ENCODE data around the gene LXN.
"Not testable (repeated sequence)": the region's sequence is repeated elsewhere in the genome, so short reads cannot be mapped to it uniquely, and the experiment has no call there.

LXN gene

GRCh38 chr3:158701420-158702065, 29.1 kb upstream of the LXN start:
- Histone ChIP-seq H3K9ac (ENCODE audit: low read length) (no peak overlapping the region), H3K36me3 (ENCODE audit: control insufficient read depth, insufficient read depth, low read length, severe bottlenecking) (peaks cover 6% of the 10 kb centered on the region), H3K4me1 (ENCODE audit: control insufficient read depth, insufficient read depth, low read length) (peaks cover 26% of the 10 kb centered on the region), H3K9me3 (ENCODE audit: control insufficient read depth, low read length) (no peaks in the 10 kb centered on the region), H3K27me3 (replicated peaks; ENCODE audit: control insufficient read depth, insufficient read depth, low read length) (no peaks in the 10 kb centered on the region), H3K4me3 (ENCODE audit: low read length) (no peak overlapping the region)
- peak; percentile 17 for DNase-seq (ENCODE audit: low read depth)

GRCh38 chr3:158700559-158700958, 28.1 kb upstream of the LXN start:
- Histone ChIP-seq H3K27me3 (replicated peaks; ENCODE audit: control insufficient read depth, insufficient read depth, low read length) (no peaks in the 10 kb centered on the region), H3K36me3 (ENCODE audit: control insufficient read depth, insufficient read depth, low read length, severe bottlenecking) (peaks cover 6% of the 10 kb centered on the region), H3K4me3 (ENCODE audit: low read length) (no peak overlapping the region), H3K9ac (ENCODE audit: low read length) (no peak overlapping the region), H3K4me1 (ENCODE audit: control insufficient read depth, insufficient read depth, low read length) (peaks cover 28% of the 10 kb centered on the region), H3K9me3 (ENCODE audit: control insufficient read depth, low read length) (no peaks in the 10 kb centered on the region)
- no peak for DNase-seq (ENCODE audit: low read depth)

- Histone ChIP-seq H3K4me1 (ENCODE audit: control insufficient read depth, insufficient read depth, low read length) (peaks cover 19% of the 10 kb centered on the region), H3K4me3 (ENCODE audit: low read length) (no peak overlapping the region), H3K27me3 (replicated peaks; ENCODE audit: control insufficient read depth, insufficient read depth, low read length) (no peaks in the 10 kb centered on the region), H3K9ac (ENCODE audit: low read length) (no peak overlapping the region), H3K9me3 (ENCODE audit: control insufficient read depth, low read length) (no peaks in the 10 kb centered on the region), H3K36me3 (ENCODE audit: control insufficient read depth, insufficient read depth, low read length, severe bottlenecking) (peaks cover 29% of the 10 kb centered on the region)
- DNase-seq (ENCODE audit: low read depth): no peak
Observed at GRCh38 chr3:158696618-158697017, 24.2 kb upstream of the LXN start.

GRCh38 chr3:158693866-158694456, 21.5 kb upstream of the LXN start:
- peaks cover 49% of the 10 kb centered on the region for H3K36me3 ChIP-seq (ENCODE audit: control insufficient read depth, insufficient read depth, low read length, severe bottlenecking)
- H3K9ac ChIP-seq (ENCODE audit: low read length); H3K9me3 ChIP-seq (ENCODE audit: control insufficient read depth, low read length); H3K27me3 ChIP-seq (replicated peaks; ENCODE audit: control insufficient read depth, insufficient read depth, low read length); H3K4me3 ChIP-seq (ENCODE audit: low read length); H3K4me1 ChIP-seq (ENCODE audit: control insufficient read depth, insufficient read depth, low read length); DNase-seq (ENCODE audit: low read depth): not testable (repeated sequence)

GRCh38 chr3:158685159-158685558, 12.7 kb upstream of the LXN start:
- Histone ChIP-seq H3K9ac (ENCODE audit: low read length) (no peak overlapping the region), H3K36me3 (ENCODE audit: control insufficient read depth, insufficient read depth, low read length, severe bottlenecking) (peaks cover 33% of the 10 kb centered on the region), H3K4me3 (ENCODE audit: low read length) (no peak overlapping the region), H3K27me3 (replicated peaks; ENCODE audit: control insufficient read depth, insufficient read depth, low read length) (no peaks in the 10 kb centered on the region), H3K4me1 (ENCODE audit: control insufficient read depth, insufficient read depth, low read length) (peaks cover 11% of the 10 kb centered on the region), H3K9me3 (ENCODE audit: control insufficient read depth, low read length) (no peaks in the 10 kb centered on the region)
- no peak for DNase-seq (ENCODE audit: low read depth)

- H3K4me1 ChIP-seq (ENCODE audit: control insufficient read depth, insufficient read depth, low read length): peaks cover 11% of the 10 kb centered on the region
- peaks cover 33% of the 10 kb centered on the region for H3K36me3 ChIP-seq (ENCODE audit: control insufficient read depth, insufficient read depth, low read length, severe bottlenecking)
- H3K9ac ChIP-seq (ENCODE audit: low read length): no peak overlapping the region
- peak; percentile 73 for DNase-seq (ENCODE audit: low read depth)
- H3K9me3 ChIP-seq (ENCODE audit: control insufficient read depth, low read length): no peaks in the 10 kb centered on the region
- no peaks in the 10 kb centered on the region for H3K27me3 ChIP-seq (replicated peaks; ENCODE audit: control insufficient read depth, insufficient read depth, low read length)
- no peak overlapping the region for H3K4me3 ChIP-seq (ENCODE audit: low read length)
Observed at GRCh38 chr3:158683230-158683962, 10.9 kb upstream of the LXN start.

- H3K4me3 ChIP-seq (ENCODE audit: low read length): no peak overlapping the region
- no peaks in the 10 kb centered on the region for H3K9me3 ChIP-seq (ENCODE audit: control insufficient read depth, low read length)
- DNase-seq (ENCODE audit: low read depth): no peak
- H3K36me3 ChIP-seq (ENCODE audit: control insufficient read depth, insufficient read depth, low read length, severe bottlenecking): peaks cover 46% of the 10 kb centered on the region
- H3K4me1 ChIP-seq (ENCODE audit: control insufficient read depth, insufficient read depth, low read length): peaks cover 11% of the 10 kb centered on the region
- no peaks in the 10 kb centered on the region for H3K27me3 ChIP-seq (replicated peaks; ENCODE audit: control insufficient read depth, insufficient read depth, low read length)
- H3K9ac ChIP-seq (ENCODE audit: low read length): no peak overlapping the region
Observed at GRCh38 chr3:158680861-158681260, 8.4 kb upstream of the LXN start.

- no peak overlapping the region for H3K4me3 ChIP-seq (ENCODE audit: low read length)
- H3K9ac ChIP-seq (ENCODE audit: low read length): no peak overlapping the region
- H3K27me3 ChIP-seq (replicated peaks; ENCODE audit: control insufficient read depth, insufficient read depth, low read length): no peaks in the 10 kb centered on the region
- peaks cover 33% of the 10 kb centered on the region for H3K36me3 ChIP-seq (ENCODE audit: control insufficient read depth, insufficient read depth, low read length, severe bottlenecking)
- no peaks in the 10 kb centered on the region for H3K9me3 ChIP-seq (ENCODE audit: control insufficient read depth, low read length)
- DNase-seq (ENCODE audit: low read depth): peak; percentile 42
- H3K4me1 ChIP-seq (ENCODE audit: control insufficient read depth, insufficient read depth, low read length): peaks cover 8% of the 10 kb centered on the region
Observed at GRCh38 chr3:158679547-158680000, 7.1 kb upstream of the LXN start.

- Histone ChIP-seq H3K4me3 (ENCODE audit: low read length) (no peak overlapping the region), H3K4me1 (ENCODE audit: control insufficient read depth, insufficient read depth, low read length) (peaks cover 4% of the 10 kb centered on the region), H3K9me3 (ENCODE audit: control insufficient read depth, low read length) (no peaks in the 10 kb centered on the region), H3K9ac (ENCODE audit: low read length) (no peak overlapping the region), H3K27me3 (replicated peaks; ENCODE audit: control insufficient read depth, insufficient read depth, low read length) (no peaks in the 10 kb centered on the region), H3K36me3 (ENCODE audit: control insufficient read depth, insufficient read depth, low read length, severe bottlenecking) (peaks cover 30% of the 10 kb centered on the region)
- DNase-seq (ENCODE audit: low read depth): no peak
Observed at GRCh38 chr3:158678687-158679086, 6.2 kb upstream of the LXN start.

- Histone ChIP-seq H3K36me3 (ENCODE audit: control insufficient read depth, insufficient read depth, low read length, severe bottlenecking) (peaks cover 36% of the 10 kb centered on the region), H3K9ac (ENCODE audit: low read length) (peak overlapping the region; percentile 79), H3K4me1 (ENCODE audit: control insufficient read depth, insufficient read depth, low read length) (peaks cover 21% of the 10 kb centered on the region), H3K27me3 (replicated peaks; ENCODE audit: control insufficient read depth, insufficient read depth, low read length) (no peaks in the 10 kb centered on the region), H3K9me3 (ENCODE audit: control insufficient read depth, low read length) (no peaks in the 10 kb centered on the region), H3K4me3 (ENCODE audit: low read length) (peak overlapping the region; percentile 84)
- peak; percentile 13 for DNase-seq (ENCODE audit: low read depth)
Observed at GRCh38 chr3:158671821-158672214, 630 bp downstream of the LXN start.

- DNase-seq (ENCODE audit: low read depth): peak; percentile 54
- Histone ChIP-seq H3K9me3 (ENCODE audit: control insufficient read depth, low read length) (no peaks in the 10 kb centered on the region), H3K27me3 (replicated peaks; ENCODE audit: control insufficient read depth, insufficient read depth, low read length) (no peaks in the 10 kb centered on the region), H3K36me3 (ENCODE audit: control insufficient read depth, insufficient read depth, low read length, severe bottlenecking) (peaks cover 69% of the 10 kb centered on the region), H3K9ac (ENCODE audit: low read length) (no peak overlapping the region), H3K4me3 (ENCODE audit: low read length) (no peak overlapping the region), H3K4me1 (ENCODE audit: control insufficient read depth, insufficient read depth, low read length) (peaks cover 21% of the 10 kb centered on the region)
Observed at GRCh38 chr3:158668506-158668905, 3.9 kb downstream of the LXN start.

Measured in adipocyte (in vitro differentiated cells).